ENCODE data around the gene CRIM1.

DNA sequence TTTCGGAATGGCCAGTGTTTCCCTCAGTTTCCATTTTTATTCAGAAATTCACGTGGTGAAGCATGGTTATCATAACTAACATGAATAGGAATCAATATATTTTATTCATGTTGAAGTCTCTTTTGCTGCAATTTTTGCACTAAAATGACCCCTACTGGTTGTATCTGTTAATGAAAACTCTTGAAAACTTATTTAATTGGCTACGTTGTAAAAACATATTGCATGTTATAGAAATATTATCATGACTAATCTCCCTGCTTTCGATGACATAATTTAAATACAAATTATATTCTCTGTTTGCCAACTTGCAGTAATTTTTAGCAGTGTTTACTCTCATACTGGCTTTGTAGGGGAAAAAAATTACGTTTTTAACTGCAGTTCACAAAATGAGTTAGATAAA is 3.5 kb downstream of the CRIM1 start:
- TF ChIP-seq EZH2 (IDR thresholded peaks at IDR 0.05; ENCODE audit: insufficient read depth, poor library complexity, severe bottlenecking): no peak
- no peak for TF ChIP-seq EZH2phosphoT487 (IDR thresholded peaks at IDR 0.05; ENCODE audit: insufficient read depth, low read depth)

Data from GM23248 (cell line).